NCI-H345 treated with DMSO at 0.1 percent for 48 hours (cell line): ENCODE measurements around the gene PRPH.
"Not testable (repeated sequence)": the region's sequence is repeated elsewhere in the genome, so short reads cannot be mapped to it uniquely, and the experiment has no call there.

Experiments used
- DNase-seq: peaks from one replicate; lab custom pipeline; 2025; ENCODE audit not compliant: unreplicated experiment; lab: John Stamatoyannopoulos, UW

The PRPH gene

GRCh38 chr12:49276304-49277290, 18.4 kb upstream of the PRPH start:
- no peak for DNase-seq

GRCh38 chr12:49277466-49277865, 17.5 kb upstream of the PRPH start:
- DNase-seq, result no peak

- no peak for DNase-seq
Measured at GRCh38 chr12:49279706-49280159, 15.2 kb upstream of the PRPH start.

- DNase-seq, result not testable (repeated sequence)
Measured at GRCh38 chr12:49280545-49280944, 14.4 kb upstream of the PRPH start.

DNA sequence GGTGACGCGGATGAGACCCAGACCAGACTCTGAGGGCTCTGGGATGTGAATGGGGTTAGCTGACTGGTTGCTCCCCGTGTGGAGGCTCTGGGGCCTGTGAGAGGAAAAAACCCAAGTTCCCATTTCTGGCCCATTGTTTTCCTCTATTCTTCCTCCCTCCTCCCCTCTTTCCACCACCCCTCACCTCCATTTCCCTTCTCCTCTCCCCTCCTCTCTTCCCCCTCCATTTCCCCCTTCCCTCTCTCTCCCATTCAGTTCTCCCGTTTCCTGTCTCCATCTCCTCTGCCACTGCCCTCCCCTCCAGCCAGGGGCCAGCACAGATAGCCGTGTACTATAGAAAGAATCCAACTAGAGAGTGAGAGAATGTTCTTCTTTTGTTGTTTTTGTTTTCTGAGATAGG, 12.6 kb upstream of the PRPH start:
- no peak for DNase-seq

GRCh38 chr12:49282740-49283375, 12.1 kb upstream of the PRPH start:
- DNase-seq, result not testable (repeated sequence)

GRCh38 chr12:49283541-49284429, 11.2 kb upstream of the PRPH start:
- no peak for DNase-seq

GRCh38 chr12:49284672-49285071, 10.3 kb upstream of the PRPH start:
- DNase-seq, result no peak

GRCh38 chr12:49287876-49288275, 7.1 kb upstream of the PRPH start:
- DNase-seq, result no peak

DNA sequence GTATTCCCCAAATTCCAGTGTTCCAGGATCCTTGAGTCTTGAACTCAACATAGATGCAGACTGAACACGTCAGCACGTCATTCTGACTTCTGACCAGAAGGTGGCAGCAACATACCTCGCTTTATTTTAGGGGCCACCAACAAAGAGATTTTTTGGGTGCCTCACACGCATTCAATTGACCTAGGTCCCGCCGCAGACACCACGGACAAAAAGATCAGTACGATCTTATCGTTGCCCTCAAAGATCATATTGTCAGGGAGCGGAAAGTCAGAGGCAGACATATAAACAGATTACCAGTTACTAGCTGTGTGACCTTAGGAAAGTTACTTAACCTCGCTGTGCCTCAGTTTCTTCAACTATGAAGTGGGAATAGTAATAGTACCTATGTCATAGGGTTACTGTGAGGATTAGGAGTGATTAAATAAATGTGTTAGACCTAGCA, 6.5 kb upstream of the PRPH start:
- no peak for DNase-seq

GRCh38 chr12:49288922-49289555, 5.9 kb upstream of the PRPH start:
- no peak for DNase-seq

DNA sequence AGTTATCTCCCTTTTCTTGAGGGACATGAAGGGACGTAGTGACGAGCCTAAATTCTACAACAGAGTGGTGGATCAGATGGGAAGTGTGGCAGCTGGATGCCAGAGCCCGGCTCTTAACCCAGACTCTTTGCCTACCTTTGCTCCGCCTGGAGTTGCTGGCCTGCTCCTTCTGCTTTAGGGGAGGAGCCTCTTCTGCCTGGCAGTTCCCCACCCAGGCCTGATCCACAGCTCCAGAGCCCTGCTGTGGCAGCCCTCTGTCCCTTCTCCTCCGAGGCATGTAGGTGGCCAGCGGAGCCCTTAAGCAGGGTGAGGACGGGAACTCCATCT, 2.3 kb upstream of the PRPH start:
- DNase-seq, result no peak

- no peak for DNase-seq
Measured at GRCh38 chr12:49293056-49293956, 1.6 kb upstream of the PRPH start.

- DNase-seq, result no peak
Measured at GRCh38 chr12:49294086-49294803, 702 bp upstream of the PRPH start.

DNA sequence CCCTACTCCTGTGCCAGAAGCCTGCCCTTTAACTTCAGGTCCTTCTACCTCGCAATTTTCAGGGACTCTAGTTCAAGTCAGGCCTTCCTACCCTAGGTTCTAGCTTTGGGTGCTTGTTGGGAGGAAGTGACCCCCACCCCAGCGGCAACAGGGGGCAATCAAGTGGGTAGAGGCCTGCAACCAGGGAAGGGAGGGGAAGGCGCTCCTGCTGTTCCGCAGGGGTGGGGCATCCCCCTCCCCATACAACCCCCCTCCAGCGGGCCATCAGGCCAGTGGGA, 204 bp upstream of the PRPH start:
- no peak for DNase-seq

DNA sequence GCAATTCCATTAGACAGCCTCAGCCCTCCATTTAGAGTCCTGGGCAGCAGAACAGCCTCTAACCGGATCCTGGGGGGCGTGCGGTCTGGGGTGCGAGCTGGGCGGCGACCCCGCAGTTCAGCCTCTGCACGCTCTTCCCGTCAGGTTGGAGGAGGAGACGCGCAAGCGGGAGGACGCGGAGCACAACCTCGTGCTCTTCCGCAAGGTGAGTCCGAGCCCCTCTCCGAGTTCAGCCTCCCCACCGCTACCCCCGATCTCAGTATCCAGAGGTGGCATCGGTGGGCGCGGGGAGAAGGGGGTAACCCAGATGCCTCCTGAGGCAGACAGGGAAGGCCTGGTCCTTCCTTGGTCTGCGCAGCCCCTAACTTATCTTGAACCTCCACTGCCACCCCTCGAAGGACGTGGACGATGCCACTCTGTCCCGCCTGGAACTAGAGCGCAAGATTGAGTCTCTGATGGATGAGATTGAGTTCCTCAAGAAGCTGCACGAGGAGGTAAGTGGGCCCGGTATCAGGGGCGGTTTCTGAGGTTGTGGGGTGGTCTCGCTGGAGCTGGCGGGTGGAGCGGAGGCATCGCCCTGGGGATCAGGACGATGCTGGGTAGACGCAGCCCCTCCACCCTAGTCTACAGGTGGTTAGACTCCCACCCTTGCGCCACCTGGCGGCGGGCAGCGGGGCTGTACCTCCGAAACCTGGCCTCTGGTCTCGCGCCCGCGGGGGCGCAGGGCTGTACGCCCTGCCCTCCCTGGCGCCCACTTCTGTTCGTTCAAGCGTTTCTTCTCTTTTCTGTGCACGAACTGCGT, 1.3 kb downstream of the PRPH start:
- DNase-seq, result no peak

DNA sequence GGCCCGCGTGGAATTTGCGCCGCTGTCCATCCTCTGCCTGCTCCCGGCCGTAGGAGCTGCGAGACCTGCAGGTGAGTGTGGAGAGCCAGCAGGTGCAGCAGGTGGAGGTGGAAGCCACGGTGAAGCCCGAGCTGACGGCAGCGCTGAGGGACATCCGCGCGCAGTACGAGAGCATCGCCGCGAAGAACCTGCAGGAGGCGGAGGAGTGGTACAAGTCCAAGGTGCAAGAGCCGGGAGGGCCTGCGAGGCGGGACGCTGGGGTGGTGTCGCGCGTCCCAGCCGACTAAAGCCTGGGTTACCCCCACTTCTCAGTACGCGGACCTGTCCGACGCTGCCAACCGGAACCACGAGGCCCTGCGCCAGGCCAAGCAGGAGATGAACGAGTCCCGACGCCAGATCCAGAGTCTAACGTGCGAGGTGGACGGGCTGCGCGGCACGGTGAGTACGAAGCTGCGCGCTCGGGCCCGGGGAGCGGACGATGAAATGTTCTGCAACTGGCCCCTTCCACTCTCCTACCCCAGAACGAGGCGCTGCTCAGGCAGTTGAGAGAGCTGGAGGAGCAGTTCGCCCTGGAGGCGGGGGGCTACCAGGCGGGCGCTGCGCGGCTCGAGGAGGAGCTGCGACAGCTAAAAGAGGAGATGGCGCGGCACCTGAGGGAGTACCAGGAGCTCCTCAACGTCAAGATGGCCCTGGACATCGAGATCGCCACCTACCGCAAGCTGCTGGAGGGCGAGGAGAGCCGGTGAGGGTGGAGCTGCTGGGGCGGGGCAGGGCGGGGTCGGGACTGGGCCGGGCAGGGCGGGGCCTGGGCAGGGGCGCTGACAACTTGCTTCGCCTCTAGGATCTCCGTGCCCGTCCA, 2.1 kb downstream of the PRPH start:
- no peak for DNase-seq

DNA sequence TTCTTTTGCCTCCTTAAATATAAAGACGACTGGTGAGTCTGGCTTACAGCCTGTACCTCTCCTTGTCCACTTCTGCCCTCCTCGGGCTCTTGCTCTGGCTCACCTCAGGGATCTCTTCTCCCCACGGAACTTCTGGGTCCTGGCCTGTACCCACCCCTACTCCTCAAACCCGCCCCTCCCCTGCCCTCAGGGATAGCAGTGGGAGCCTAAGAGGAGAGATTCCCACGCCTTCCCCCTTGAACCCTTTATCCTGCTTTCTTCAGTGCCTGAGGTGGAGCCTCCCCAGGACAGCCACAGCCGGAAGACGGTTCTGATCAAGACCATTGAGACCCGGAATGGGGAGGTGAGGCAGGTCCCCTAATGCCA, 2.7 kb downstream of the PRPH start:
- no peak for DNase-seq
